Ascending aorta (tissue), 2 donors: ENCODE measurements around the gene SPR. TPM values are rescaled to one million over a fixed set of nuclear protein-coding genes. Genes with fewer than 3 reads are reported as not detected.

Experiments
- DNase-seq, 2 donors: peaks; one replicate each; pipeline ENCODE4 v3.0.0-alpha.2; 2019; ENCODE audit warnings: low spot score in 2 of 2
- H3K27ac ChIP-seq, 2 donors: fragments of 200-600 bp; sonication (generic); one replicate each; pipeline ENCODE4 v1.5.1; 2016 to 2017; ENCODE audit warnings: mild to moderate bottlenecking in 1 of 2
- H3K27me3 ChIP-seq: fragments of 200-600 bp; sonication (generic); one replicate; pipeline ENCODE4 v1.5.1; 2017
- H3K36me3 ChIP-seq, 2 donors: fragments of 200-600 bp; sonication (generic); one replicate each; pipeline ENCODE4 v1.5.1; 2016
- H3K4me1 ChIP-seq, 2 donors: fragments of 200-600 bp; sonication (generic); one replicate each; pipeline ENCODE4 v1.5.1; 2016 to 2017; ENCODE audit warnings: mild to moderate bottlenecking in 1 of 2
- H3K4me3 ChIP-seq, 2 donors: fragments of 200-600 bp; sonication (generic); one replicate each; pipeline ENCODE4 v1.5.1; 2016 to 2017; ENCODE audit warnings: mild to moderate bottlenecking in 1 of 2
- H3K9me3 ChIP-seq, 2 donors: fragments of 200-600 bp; sonication (generic); one replicate each; pipeline ENCODE4 v1.5.1; 2016
- intact Hi-C: fragments of 100-400 bp; cut with DNase I; formaldehyde crosslinking; loops from one replicate; pipeline ENCODE4 v1.15.1; 2023
- total RNA-seq: library from RNA; depleted of rRNA; stranded (reverse); fragments of >200 nt; gene quantifications from one replicate; pipeline ENCODE4 v1.1.0, GENCODE V29; 2016
- TF ChIP-seq, protein P1 (sequence below), 3 experiments: fragments of 200-600 bp in 2 of 3; fragments of 450-650 bp in 1 of 3; sonication (generic) in 2 of 3; IDR thresholded peaks; one replicate each; pipeline ENCODE4 v1.5.1; 2016 to 2019; ENCODE audit warnings: antibody characterized with exemption in 3 of 3, mild to moderate bottlenecking in 1 of 3, moderate library complexity in 1 of 3

SPR gene
- total RNA-seq, 1 donor from 2014 or later = 68.3 TPM

DNA sequence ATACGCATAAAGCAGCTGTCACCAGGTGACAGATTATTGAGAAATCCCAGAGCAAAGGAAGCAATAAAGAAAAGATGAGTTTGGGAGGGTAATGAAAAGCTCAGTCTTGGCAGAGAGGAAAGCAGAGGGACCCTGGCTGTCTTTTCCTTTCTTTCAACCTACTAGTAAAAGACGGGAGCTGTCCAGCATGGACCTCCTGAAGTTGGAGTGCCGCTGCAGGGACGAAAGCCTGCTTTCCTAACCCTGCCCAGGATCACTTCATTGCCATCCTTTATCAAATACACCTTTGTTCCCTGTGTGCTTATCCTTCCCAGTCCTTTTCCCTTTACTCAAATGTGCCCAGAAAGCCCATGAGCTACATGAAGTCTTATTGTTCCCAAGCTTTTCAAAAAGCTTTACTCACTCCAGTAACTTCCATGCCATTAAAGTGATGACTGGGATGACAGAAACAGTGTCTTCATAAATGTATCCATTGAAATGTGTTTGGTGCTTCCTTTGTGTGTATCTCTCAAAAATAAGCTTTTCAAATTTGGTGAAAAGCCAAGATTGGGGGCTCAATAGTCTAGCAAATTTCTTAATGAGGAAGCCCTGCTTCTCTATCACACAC is 3.7 kb upstream of the SPR start:
- intact Hi-C loops = loop anchor here (10.0 kb wide), 1 partner anchor 1659 kb away; the partner anchor contains the start of gene PAIP2B
- no peak for DNase-seq

DNA sequence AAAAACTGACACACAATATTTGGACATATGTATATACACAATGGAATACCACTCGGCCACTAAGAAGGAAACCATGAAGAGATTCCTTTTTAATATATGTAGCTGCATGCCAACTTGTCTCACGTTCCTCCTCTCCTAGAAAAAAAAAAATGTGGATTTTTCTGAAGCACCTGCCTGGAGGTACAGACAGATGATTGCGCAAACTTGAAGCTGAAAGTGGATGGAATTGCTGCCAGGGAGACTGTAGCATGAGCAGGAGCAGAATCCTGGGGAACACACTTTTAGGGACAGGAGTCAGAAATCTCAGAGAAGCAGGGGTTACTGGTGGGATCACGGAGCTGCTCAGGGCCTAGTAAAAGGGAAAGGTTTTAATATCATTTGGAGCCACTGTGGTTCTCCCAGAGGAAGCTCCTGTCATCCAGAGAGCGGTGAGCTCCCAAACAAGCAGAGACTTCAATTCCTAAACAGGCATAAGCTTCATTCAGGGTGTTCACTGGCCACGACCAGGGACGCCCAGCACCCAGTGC is 640 bp upstream of the SPR start:
- H3K27me3 ChIP-seq = no peaks in the 10 kb centered on the region
- H3K9me3 ChIP-seq = no peaks in the 10 kb centered on the region
- H3K4me3 ChIP-seq = peak overlapping the region; percentile 81 to 89
- TF ChIP-seq, protein P1, sequence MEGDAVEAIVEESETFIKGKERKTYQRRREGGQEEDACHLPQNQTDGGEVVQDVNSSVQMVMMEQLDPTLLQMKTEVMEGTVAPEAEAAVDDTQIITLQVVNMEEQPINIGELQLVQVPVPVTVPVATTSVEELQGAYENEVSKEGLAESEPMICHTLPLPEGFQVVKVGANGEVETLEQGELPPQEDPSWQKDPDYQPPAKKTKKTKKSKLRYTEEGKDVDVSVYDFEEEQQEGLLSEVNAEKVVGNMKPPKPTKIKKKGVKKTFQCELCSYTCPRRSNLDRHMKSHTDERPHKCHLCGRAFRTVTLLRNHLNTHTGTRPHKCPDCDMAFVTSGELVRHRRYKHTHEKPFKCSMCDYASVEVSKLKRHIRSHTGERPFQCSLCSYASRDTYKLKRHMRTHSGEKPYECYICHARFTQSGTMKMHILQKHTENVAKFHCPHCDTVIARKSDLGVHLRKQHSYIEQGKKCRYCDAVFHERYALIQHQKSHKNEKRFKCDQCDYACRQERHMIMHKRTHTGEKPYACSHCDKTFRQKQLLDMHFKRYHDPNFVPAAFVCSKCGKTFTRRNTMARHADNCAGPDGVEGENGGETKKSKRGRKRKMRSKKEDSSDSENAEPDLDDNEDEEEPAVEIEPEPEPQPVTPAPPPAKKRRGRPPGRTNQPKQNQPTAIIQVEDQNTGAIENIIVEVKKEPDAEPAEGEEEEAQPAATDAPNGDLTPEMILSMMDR (IDR thresholded peaks at IDR 0.05) = no peak
- peaks cover 5 to 16% of the 10 kb centered on the region in 2 donors for H3K4me1 ChIP-seq
- peak overlapping the region; percentile 84 to 89 for H3K27ac ChIP-seq
- H3K36me3 ChIP-seq = peaks cover 0 to under 1% of the 10 kb centered on the region in 2 donors
- no peak for DNase-seq
- intact Hi-C loops = loop anchor here (1.0 to 10.0 kb wide), 4 partner anchors 60 to 1662 kb away; partner anchors contain the start of genes EXOC6B, PAIP2B, RAB11FIP5 and SFXN5

More for the DNA sequence above, 3.7 kb upstream of the SPR start:
- Histone ChIP-seq H3K4me1 (peaks cover 3 to 10% of the 10 kb centered on the region in 2 donors), H3K27me3 (no peaks in the 10 kb centered on the region), H3K36me3 (no peaks in the 10 kb centered on the region), H3K9me3 (no peaks in the 10 kb centered on the region), H3K27ac (no peak overlapping the region), H3K4me3 (no peak overlapping the region)
- TF ChIP-seq, protein P1 (IDR thresholded peaks at IDR 0.05) = no peak

DNA sequence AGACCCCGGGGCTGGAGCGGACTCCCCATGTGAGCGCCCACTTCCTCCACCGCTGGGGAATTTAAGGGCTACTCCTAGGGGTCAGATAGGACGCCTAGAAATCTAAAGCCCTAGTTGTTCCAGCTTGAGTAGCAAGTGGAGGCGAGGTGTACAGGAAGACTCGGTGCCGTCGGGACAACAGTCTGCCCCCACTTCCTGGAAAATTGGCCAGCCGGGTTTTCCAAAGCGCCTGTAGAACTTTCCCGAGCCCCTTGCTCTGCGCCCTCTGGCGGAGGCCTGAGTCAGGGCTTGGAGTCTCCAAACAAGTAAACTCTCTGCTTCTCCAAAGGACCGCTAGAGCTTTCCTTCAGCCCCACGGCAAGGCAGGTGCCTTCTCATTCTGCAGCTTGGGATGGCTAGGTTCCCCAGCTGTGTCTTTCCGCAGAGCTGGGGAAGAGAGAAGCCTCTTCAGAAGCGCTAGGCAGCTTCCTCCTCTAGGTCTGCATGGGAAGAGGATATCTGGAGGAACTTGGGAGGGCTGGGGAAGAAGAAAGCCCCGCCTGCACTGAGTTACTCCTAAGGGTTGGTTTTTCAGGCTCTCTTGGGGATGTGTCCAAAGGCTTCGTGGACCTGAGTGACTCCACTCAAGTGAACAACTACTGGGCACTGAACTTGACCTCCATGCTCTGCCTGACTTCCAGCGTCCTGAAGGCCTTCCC is 681 bp downstream of the SPR start:
- TF ChIP-seq, protein P1 (IDR thresholded peaks at IDR 0.05) = peak; percentile 78 to 96 (median 95)
- H3K27ac ChIP-seq = peak overlapping the region; percentile 84 to 89
- peaks cover 0 to 4% of the 10 kb centered on the region in 2 donors for H3K36me3 ChIP-seq
- peaks cover 5 to 16% of the 10 kb centered on the region in 2 donors for H3K4me1 ChIP-seq
- intact Hi-C loops = loop anchor here (1.0 to 10.0 kb wide), 4 partner anchors 61 to 1663 kb away; partner anchors contain the start of genes EXOC6B, PAIP2B, RAB11FIP5 and SFXN5
- DNase-seq = peak; percentile 50 to 94
- H3K9me3 ChIP-seq = no peaks in the 10 kb centered on the region
- peak overlapping the region; percentile 81 to 89 for H3K4me3 ChIP-seq
- no peaks in the 10 kb centered on the region for H3K27me3 ChIP-seq

DNA sequence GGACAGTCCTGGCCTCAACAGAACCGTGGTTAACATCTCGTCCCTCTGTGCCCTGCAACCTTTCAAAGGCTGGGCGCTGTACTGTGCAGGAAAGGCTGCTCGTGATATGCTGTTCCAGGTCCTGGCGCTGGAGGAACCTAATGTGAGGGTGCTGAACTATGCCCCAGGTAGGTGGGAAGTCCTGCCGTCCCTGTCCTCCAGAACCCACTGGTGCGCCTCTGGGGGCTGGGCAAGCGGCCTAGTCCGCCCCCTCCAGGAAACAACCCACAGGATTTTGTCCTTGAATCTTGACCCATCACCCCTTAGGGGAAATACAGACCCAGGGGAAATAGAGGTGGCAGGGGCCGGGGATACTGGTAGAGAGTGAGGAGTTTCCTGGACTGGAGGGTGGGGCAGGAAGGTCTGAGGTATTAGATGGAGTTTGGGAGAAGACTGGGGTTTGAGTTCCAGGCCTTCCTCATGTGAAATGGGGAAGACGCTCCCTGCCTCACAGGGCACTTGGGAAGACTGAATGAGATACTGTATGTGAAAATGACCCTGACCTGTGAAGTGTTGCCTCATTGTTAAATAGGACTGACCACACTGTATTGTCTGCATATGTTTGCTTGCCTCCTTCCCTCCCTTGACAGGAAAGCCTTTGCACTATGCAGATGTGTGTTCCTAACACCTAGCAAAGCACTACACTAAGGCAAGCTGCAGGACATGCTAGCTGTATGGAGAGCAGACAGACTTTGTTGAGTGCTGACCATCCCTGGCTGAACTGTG is 1.4 kb downstream of the SPR start:
- intact Hi-C loops = loop anchor here (5.0 to 10.0 kb wide), 2 partner anchors 224 to 1664 kb away; partner anchors contain the start of genes PAIP2B and RAB11FIP5
- Histone ChIP-seq H3K27ac (no peak overlapping the region), H3K4me3 (peak overlapping the region; percentile 81 to 89), H3K9me3 (no peaks in the 10 kb centered on the region), H3K36me3 (peaks cover 0 to 4% of the 10 kb centered on the region in 2 donors), H3K27me3 (no peaks in the 10 kb centered on the region), H3K4me1 (peaks cover 5 to 16% of the 10 kb centered on the region in 2 donors)
- no peak for DNase-seq
- TF ChIP-seq, protein P1 (IDR thresholded peaks at IDR 0.05) = no peak

DNA sequence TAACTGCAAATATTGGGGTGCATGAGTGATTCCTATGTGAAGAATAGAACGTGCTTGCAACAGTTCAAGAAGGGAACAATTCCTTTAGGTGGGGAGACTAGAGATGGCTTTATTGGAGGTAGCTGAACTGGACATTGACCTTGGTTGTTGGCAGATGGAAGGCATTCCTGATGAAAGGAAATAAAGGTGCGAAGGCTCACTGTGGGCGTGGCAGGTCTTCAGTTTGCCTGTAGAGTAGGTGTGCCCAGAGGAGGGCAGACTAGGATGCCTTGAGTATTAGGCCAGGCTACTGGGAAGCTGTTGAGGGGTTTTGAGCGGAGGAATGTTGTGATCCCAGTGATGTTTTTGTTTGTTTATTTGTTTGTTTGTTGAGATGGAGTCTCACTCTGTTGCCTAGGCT is 2.8 kb downstream of the SPR start:
- intact Hi-C loops = loop anchor here (5.0 to 10.0 kb wide), 3 partner anchors 197 to 1665 kb away; partner anchors contain the start of genes PAIP2B and RAB11FIP5
- Histone ChIP-seq H3K9me3 (no peaks in the 10 kb centered on the region), H3K27ac (no peak overlapping the region), H3K4me1 (peaks cover 5 to 16% of the 10 kb centered on the region in 2 donors), H3K27me3 (no peaks in the 10 kb centered on the region), H3K4me3 (no peak overlapping the region), H3K36me3 (peaks cover 0 to 4% of the 10 kb centered on the region in 2 donors)
- DNase-seq = no peak
- TF ChIP-seq, protein P1 (IDR thresholded peaks at IDR 0.05) = no peak
